Measurements from ENCODE around the gene MPZ. TPM values are rescaled to one million over a fixed set of nuclear protein-coding genes. Genes with fewer than 3 reads are reported as not detected.
"Not testable (repeated sequence)": the region's sequence is repeated elsewhere in the genome, so short reads cannot be mapped to it uniquely, and the experiment has no call there.

Gene MPZ
- total RNA-seq, 2 donors from 2014 or later, result 1.7 to 3.3 TPM

- no peak for TF ChIP-seq CTCF (conservative IDR thresholded peaks at IDR 0.05)
- no peaks in the 10 kb centered on the region for H3K36me3 ChIP-seq (ENCODE audit: control insufficient read depth, insufficient read depth, low read length)
- H3K9ac ChIP-seq (ENCODE audit: extremely low read depth, low read length, poor library complexity, severe bottlenecking), result no peak overlapping the region
- Mint-ChIP-seq H3K27ac (no peak overlapping the region), H3K4me1 (peaks cover 37% of the 10 kb centered on the region), H3K27me3 (ENCODE audit: insufficient read depth) (peaks cover 62% of the 10 kb centered on the region), H3K36me3 (ENCODE audit: low read depth) (peaks cover 7% of the 10 kb centered on the region), H3K4me3 (peak overlapping the region; percentile 58), H3K9me3 (peaks cover 26% of the 10 kb centered on the region)
- peaks cover 38% of the 10 kb centered on the region for H3K27me3 ChIP-seq (ENCODE audit: control insufficient read depth, insufficient read depth, low read length, poor library complexity, severe bottlenecking)
- H3K4me1 ChIP-seq (ENCODE audit: control insufficient read depth, insufficient read depth, low read length), result peaks cover 4% of the 10 kb centered on the region
- H3K27ac ChIP-seq (ENCODE audit: low read depth, low read length), result no peak overlapping the region
- H3K9me3 ChIP-seq (ENCODE audit: control insufficient read depth, low read length), result peaks cover 26% of the 10 kb centered on the region
- H3K4me3 ChIP-seq (ENCODE audit: low read length), result no peak overlapping the region
- 94% methylated on average over 1 of the region's 1 CpG; no CpG with 5 or more reads in 1 of the 2 experiments for WGBS, 2 experiments (ENCODE audit: insufficient coverage in 1 of 2, insufficient read length in 1 of 2)
- no peak for DNase-seq
Observed at GRCh38 chr1:161259765-161260164, 50.0 kb downstream of the MPZ start.

- Histone ChIP-seq H3K36me3 (ENCODE audit: control insufficient read depth, insufficient read depth, low read length) (no peaks in the 10 kb centered on the region), H3K9ac (ENCODE audit: extremely low read depth, low read length, poor library complexity, severe bottlenecking) (no peak overlapping the region), H3K27me3 (ENCODE audit: control insufficient read depth, insufficient read depth, low read length, poor library complexity, severe bottlenecking) (peaks cover 38% of the 10 kb centered on the region), H3K4me1 (ENCODE audit: control insufficient read depth, insufficient read depth, low read length) (peaks cover 4% of the 10 kb centered on the region), H3K9me3 (ENCODE audit: control insufficient read depth, low read length) (peaks cover 26% of the 10 kb centered on the region), H3K4me3 (ENCODE audit: low read length) (peak overlapping the region; percentile 77), H3K27ac (ENCODE audit: low read depth, low read length) (no peak overlapping the region)
- Mint-ChIP-seq H3K4me1 (peaks cover 37% of the 10 kb centered on the region), H3K27ac (no peak overlapping the region), H3K9me3 (peaks cover 26% of the 10 kb centered on the region), H3K27me3 (ENCODE audit: insufficient read depth) (peaks cover 59% of the 10 kb centered on the region), H3K4me3 (peak overlapping the region; percentile 58), H3K36me3 (ENCODE audit: low read depth) (peaks cover 7% of the 10 kb centered on the region)
- whole genome bisulfite sequencing, 2 experiments (ENCODE audit: insufficient coverage in 1 of 2, insufficient read length in 1 of 2), result 65 to 82% methylated on average over 2 to 6 of the region's 6 CpGs
- no peak for TF ChIP-seq CTCF (conservative IDR thresholded peaks at IDR 0.05)
- no peak for DNase-seq
Observed at GRCh38 chr1:161259345-161259702, 50.4 kb downstream of the MPZ start.

GRCh38 chr1:161258439-161259344, 51.1 kb downstream of the MPZ start, which contains the start of gene PCP4L1:
TSS of gene PCP4L1 (plus strand) at chr1:161258745. CDS start at chr1:161258975, 230 bp downstream.
- H3K27me3 ChIP-seq (ENCODE audit: control insufficient read depth, insufficient read depth, low read length, poor library complexity, severe bottlenecking), result peaks cover 38% of the 10 kb centered on the region
- H3K27ac Mint-ChIP-seq, result no peak within 1 kb of the TSS
- H3K4me1 ChIP-seq (ENCODE audit: control insufficient read depth, insufficient read depth, low read length), result peaks cover 4% of the 10 kb centered on the region
- peak within 1 kb of the TSS; percentile 77 for H3K4me3 ChIP-seq (ENCODE audit: low read length)
- no peak within 1 kb of the TSS for H3K27ac ChIP-seq (ENCODE audit: low read depth, low read length)
- peak; percentile 20 for TF ChIP-seq CTCF (conservative IDR thresholded peaks at IDR 0.05)
- H3K9ac ChIP-seq (ENCODE audit: extremely low read depth, low read length, poor library complexity, severe bottlenecking), result no peak within 1 kb of the TSS
- peaks cover 26% of the 10 kb centered on the region for H3K9me3 ChIP-seq (ENCODE audit: control insufficient read depth, low read length)
- H3K4me1 Mint-ChIP-seq, result peaks cover 37% of the 10 kb centered on the region
- peak within 1 kb of the TSS; percentile 58 for H3K4me3 Mint-ChIP-seq
- H3K9me3 Mint-ChIP-seq, result peaks cover 26% of the 10 kb centered on the region
- no peaks in the 10 kb centered on the region for H3K36me3 ChIP-seq (ENCODE audit: control insufficient read depth, insufficient read depth, low read length)
- DNase-seq, result peak; percentile 94
- peaks cover 7% of the 10 kb centered on the region for H3K36me3 Mint-ChIP-seq (ENCODE audit: low read depth)
- H3K27me3 Mint-ChIP-seq (ENCODE audit: insufficient read depth), result peaks cover 59% of the 10 kb centered on the region
- WGBS, 2 experiments (ENCODE audit: insufficient coverage in 1 of 2, insufficient read length in 1 of 2), result 6 to 8% methylated on average over 27 to 62 of the region's 62 CpGs

DNA sequence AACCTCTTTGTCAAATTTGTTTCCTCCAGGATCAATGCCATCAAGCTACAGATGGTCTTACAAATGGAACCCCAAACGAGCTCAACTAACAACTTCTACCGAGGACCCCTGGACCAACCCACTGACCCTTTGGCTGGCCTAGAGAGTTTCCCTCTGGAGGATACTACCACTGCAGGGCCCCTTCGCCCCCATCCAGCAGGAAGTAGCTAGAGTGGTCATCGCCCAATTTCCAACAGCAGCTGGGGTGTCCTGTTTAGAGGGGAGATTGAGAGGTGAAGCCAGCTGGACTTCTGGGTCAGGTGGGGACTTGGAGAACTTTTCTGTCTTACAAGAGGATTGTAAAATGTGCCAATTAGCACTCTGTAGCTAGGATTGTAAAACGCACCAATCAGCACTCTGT, 52.7 kb downstream of the MPZ start:
- not testable (repeated sequence) for H3K4me3 Mint-ChIP-seq; H3K27ac Mint-ChIP-seq; H3K36me3 Mint-ChIP-seq (ENCODE audit: low read depth); DNase-seq; H3K4me1 ChIP-seq (ENCODE audit: control insufficient read depth, insufficient read depth, low read length); H3K4me3 ChIP-seq (ENCODE audit: low read length); H3K27ac ChIP-seq (ENCODE audit: low read depth, low read length); H3K36me3 ChIP-seq (ENCODE audit: control insufficient read depth, insufficient read depth, low read length); H3K9ac ChIP-seq (ENCODE audit: extremely low read depth, low read length, poor library complexity, severe bottlenecking)
- H3K4me1 Mint-ChIP-seq, result peaks cover 37% of the 10 kb centered on the region
- H3K27me3 Mint-ChIP-seq (ENCODE audit: insufficient read depth), result peaks cover 55% of the 10 kb centered on the region
- WGBS, 2 experiments (ENCODE audit: insufficient coverage in 1 of 2, insufficient read length in 1 of 2), result 96 to 97% methylated on average over 3 to 5 of the region's 5 CpGs
- H3K9me3 Mint-ChIP-seq, result peaks cover 26% of the 10 kb centered on the region
- Histone ChIP-seq H3K27me3 (ENCODE audit: control insufficient read depth, insufficient read depth, low read length, poor library complexity, severe bottlenecking) (peaks cover 38% of the 10 kb centered on the region), H3K9me3 (ENCODE audit: control insufficient read depth, low read length) (peaks cover 26% of the 10 kb centered on the region)

DNA sequence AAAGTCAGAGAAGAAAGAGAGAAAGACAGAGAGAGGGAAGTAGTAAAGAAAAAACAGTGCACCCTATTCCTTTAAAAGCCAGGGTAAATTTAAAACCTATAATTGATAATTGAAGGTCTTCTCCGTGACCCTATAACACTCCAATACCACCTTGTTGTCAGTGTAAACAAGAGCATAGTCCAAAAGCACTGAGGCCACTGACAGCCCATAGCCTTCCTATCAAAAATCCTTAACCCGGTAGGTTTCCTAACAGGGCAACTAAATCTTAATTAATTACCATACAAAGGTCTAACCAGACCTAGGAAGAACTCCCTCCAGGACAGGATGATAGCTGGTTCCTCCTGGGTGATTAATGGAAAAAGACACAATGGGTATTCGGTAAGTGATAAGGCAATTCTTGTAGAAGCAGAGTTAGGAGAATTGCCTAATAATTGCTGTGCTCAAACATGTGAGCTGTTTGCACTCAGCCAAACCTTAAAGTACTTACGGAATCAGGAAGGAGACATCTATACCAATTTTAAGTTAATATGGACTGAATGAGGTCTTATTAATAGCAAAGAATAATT, 53.7 kb downstream of the MPZ start:
- 69 to 75% methylated on average over 2 to 4 of the region's 4 CpGs for WGBS, 2 experiments (ENCODE audit: insufficient coverage in 1 of 2, insufficient read length in 1 of 2)
- not testable (repeated sequence) for H3K4me3 Mint-ChIP-seq; H3K9ac ChIP-seq (ENCODE audit: extremely low read depth, low read length, poor library complexity, severe bottlenecking); H3K27ac Mint-ChIP-seq; H3K36me3 ChIP-seq (ENCODE audit: control insufficient read depth, insufficient read depth, low read length); DNase-seq; H3K27ac ChIP-seq (ENCODE audit: low read depth, low read length); H3K4me1 ChIP-seq (ENCODE audit: control insufficient read depth, insufficient read depth, low read length); H3K36me3 Mint-ChIP-seq (ENCODE audit: low read depth)
- Mint-ChIP-seq H3K4me1 (peaks cover 30% of the 10 kb centered on the region), H3K9me3 (peaks cover 26% of the 10 kb centered on the region), H3K27me3 (ENCODE audit: insufficient read depth) (peaks cover 44% of the 10 kb centered on the region)
- Histone ChIP-seq H3K9me3 (ENCODE audit: control insufficient read depth, low read length) (peaks cover 26% of the 10 kb centered on the region), H3K27me3 (ENCODE audit: control insufficient read depth, insufficient read depth, low read length, poor library complexity, severe bottlenecking) (peaks cover 30% of the 10 kb centered on the region), H3K4me3 (ENCODE audit: low read length) (peak overlapping the region; percentile 8)
